HCT116 (cell line): ENCODE data around the gene IL17RB. TPM values are rescaled to one million over a fixed set of nuclear protein-coding genes. Genes with fewer than 3 reads are reported as not detected.

Experiments
- ATAC-seq: fragments of 200-7000 bp; cut with Tn5 transposase; 2 replicates; pipeline ENCODE4 v1.9.1; 2020; ENCODE audit warnings: mild to moderate bottlenecking, moderate library complexity
- BruUV-seq: library from RNA; stranded (reverse); fragments of 400-500 nt; replicated peaks from 2 replicates; lab custom pipeline; 2021; lab: Mats Ljungman, UMichigan
- CTCF ChIA-PET: fragments of 300-600 bp; sonication (Branson Sonifier 250); formaldehyde crosslinking; loops from one replicate; lab custom pipeline; 2021; ENCODE audit warnings: antibody characterized with exemption; lab: Charles Lee
- POLR2A ChIA-PET: fragments of 300-600, 350-600 bp; sonication (Branson Sonifier 250); formaldehyde crosslinking; loops from one replicate; lab custom pipeline; 2021; ENCODE audit warnings: antibody characterized with exemption; lab: Charles Lee
- RAD21 ChIA-PET, 2 experiments: fragments of 300-600 bp; sonication (Branson Sonifier 250); formaldehyde crosslinking; loops; one replicate each; lab custom pipeline; 2023; ENCODE audit warnings: low total read pairs in 2 of 2; ENCODE audit not compliant: uncharacterized antibody in 2 of 2, unreplicated experiment in 2 of 2, low non-redundant PET in 1 of 2; lab: Charles Lee
- DNase-seq: peaks from one replicate; pipeline ENCODE4 v3.0.0-alpha.2; 2010; ENCODE audit warnings: low read depth, low spot score
- H2AFZ ChIP-seq: fragments of 200-600 bp; shearing (Covaris generic), sonication (generic); 2 replicates; pipeline ENCODE4 v1.6.1; 2017; ENCODE audit warnings: low read depth, mixed run types, mixed read lengths, antibody characterized with exemption, low read length; ENCODE audit not compliant: poor library complexity, severe bottlenecking
- H3K27ac ChIP-seq: 2 replicates; pipeline ENCODE4 v1.5.1; 2012; ENCODE audit warnings: low read depth, low read length
- H3K27me3 ChIP-seq: fragments of 200-600 bp; sonication (generic); 2 replicates; pipeline ENCODE4 v1.6.1; 2016; ENCODE audit warnings: mixed run types, low read length, mixed read lengths; ENCODE audit not compliant: insufficient read depth
- H3K36me3 ChIP-seq, 2 experiments: fragments of 200-500 bp in 1 of 2; fragments of 200-600 bp in 1 of 2; sonication (Bioruptor generic) in 1 of 2; sonication (generic) in 1 of 2; 2 replicates each; pipeline versions ENCODE4 v1.5.1 to v1.6.1; 2014 to 2016; ENCODE audit warnings: low read length in 2 of 2, inconsistent platforms in 1 of 2, mixed read lengths in 1 of 2, mixed run types in 1 of 2; ENCODE audit not compliant: insufficient read depth in 2 of 2, control insufficient read depth in 1 of 2
- H3K4me1 ChIP-seq, 2 experiments: fragments of 200-600 bp in 1 of 2; sonication (generic) in 1 of 2; 2 replicates each; pipeline versions ENCODE4 v1.5.1 to v1.6.1; 2012 to 2017; ENCODE audit warnings: low read length in 2 of 2, inconsistent platforms in 1 of 2, mild to moderate bottlenecking in 1 of 2, mixed read lengths in 1 of 2, mixed run types in 1 of 2, moderate library complexity in 1 of 2; ENCODE audit not compliant: insufficient read depth in 2 of 2, control insufficient read depth in 1 of 2
- H3K4me2 ChIP-seq: fragments of 200-600 bp; sonication (generic); 2 replicates; pipeline ENCODE4 v1.6.1; 2017; ENCODE audit warnings: mixed run types, low read length, mixed read lengths
- H3K4me3 ChIP-seq, 2 experiments: fragments of 200-600 bp in 1 of 2; sonication (generic) in 1 of 2; replicated peaks in 1 of 2; 2 replicates each; pipeline ENCODE4 v1.5.1; 2011 to 2016; ENCODE audit warnings: low read length in 2 of 2, control low read depth in 1 of 2, low read depth in 1 of 2, mild to moderate bottlenecking in 1 of 2, mixed read lengths in 1 of 2, mixed run types in 1 of 2
- H3K79me2 ChIP-seq: fragments of 200-600 bp; sonication (generic); 2 replicates; pipeline ENCODE4 v1.6.1; 2017; ENCODE audit warnings: mild to moderate bottlenecking, mixed run types, low read length, moderate library complexity, mixed read lengths; ENCODE audit not compliant: insufficient read depth
- H3K9ac ChIP-seq: fragments of 200-600 bp; sonication (generic); 2 replicates; pipeline ENCODE4 v1.6.1; 2016; ENCODE audit warnings: low read length, mixed read lengths
- H3K9me2 ChIP-seq: fragments of 200-600 bp; sonication (generic), shearing (Covaris generic); 2 replicates; pipeline ENCODE4 v1.6.1; 2017; ENCODE audit warnings: mixed run types, mild to moderate bottlenecking, moderate library complexity; ENCODE audit not compliant: insufficient read depth
- H3K9me3 ChIP-seq, 2 experiments: fragments of 200-500 bp in 1 of 2; fragments of 200-600 bp in 1 of 2; sonication (Bioruptor generic) in 1 of 2; sonication (generic) in 1 of 2; 2 replicates each; pipeline ENCODE4 v1.6.1; 2014 to 2017; ENCODE audit warnings: low read length in 2 of 2, mixed read lengths in 2 of 2, inconsistent platforms in 1 of 2, low read depth in 1 of 2, mild to moderate bottlenecking in 1 of 2, mixed run types in 1 of 2, moderate library complexity in 1 of 2; ENCODE audit not compliant: control insufficient read depth in 1 of 2, insufficient read depth in 1 of 2
- H4K20me1 ChIP-seq: fragments of 200-600 bp; sonication (generic), shearing (Covaris generic); 2 replicates; pipeline ENCODE4 v1.6.1; 2017; ENCODE audit warnings: mixed run types, mild to moderate bottlenecking, moderate library complexity; ENCODE audit not compliant: insufficient read depth
- ATF3 ChIP-seq: IDR thresholded peaks from 2 replicates; pipeline ENCODE4 v1.6.1; 2012
- CBX3 ChIP-seq: IDR thresholded peaks from 2 replicates; pipeline ENCODE4 v1.6.1; 2012; ENCODE audit warnings: low read depth
- ELF1 ChIP-seq: IDR thresholded peaks from 2 replicates; pipeline ENCODE4 v1.6.1; 2012; ENCODE audit warnings: low read depth, borderline replicate concordance
- FOSL1 ChIP-seq: IDR thresholded peaks from 2 replicates; pipeline ENCODE4 v1.6.1; 2012; ENCODE audit warnings: low read depth
- POLR2A ChIP-seq: IDR thresholded peaks from 2 replicates; pipeline ENCODE4 v1.7.0; 2011; ENCODE audit warnings: borderline replicate concordance; ENCODE audit not compliant: insufficient read depth, insufficient read length; ENCODE audit errors: extremely low read depth
- POLR2AphosphoS5 ChIP-seq: IDR thresholded peaks from 2 replicates; pipeline ENCODE4 v1.6.1; 2011; ENCODE audit warnings: mild to moderate bottlenecking, low read depth, low read length, moderate library complexity
- SRF ChIP-seq: IDR thresholded peaks from 2 replicates; pipeline ENCODE4 v1.6.1; 2012; ENCODE audit warnings: low read depth
- TCF7L2 ChIP-seq: IDR thresholded peaks from 2 replicates; pipeline ENCODE4 v1.7.0; 2011; ENCODE audit warnings: borderline replicate concordance, inconsistent platforms; ENCODE audit not compliant: insufficient read depth, insufficient read length; ENCODE audit errors: extremely low read depth
- ZBTB33 ChIP-seq: IDR thresholded peaks from 2 replicates; pipeline ENCODE4 v1.6.1; 2011; ENCODE audit warnings: mild to moderate bottlenecking, low read length, moderate library complexity; ENCODE audit not compliant: insufficient replicate concordance; ENCODE audit errors: extremely low read depth
- intact Hi-C: fragments of 100-400 bp; cut with micrococcal nuclease; formaldehyde crosslinking; loops from 2 replicates; pipeline ENCODE4 v1.10.0; 2022
- total RNA-seq: library from RNA; stranded (reverse); gene quantifications from one replicate; pipeline ENCODE4 v1.2.1, GENCODE V29; 2021; ENCODE audit not compliant: unreplicated experiment

Gene IL17RB
- total RNA-seq, 1 experiment from 2014 or later, result 8.3 TPM

GRCh38 chr3:53850895-53851294 lies 4.5 kb downstream of the IL17RB start:
- Histone ChIP-seq H3K4me3 (no peak overlapping the region), H3K4me2 (no peak overlapping the region), H3K4me1 (peaks cover 6 to 14% of the 10 kb centered on the region in 2 experiments), H4K20me1 (no peaks in the 10 kb centered on the region), H3K27ac (no peak overlapping the region), H3K9ac (no peak overlapping the region), H3K9me3 (no peaks in the 10 kb centered on the region), H3K36me3 (no peaks in the 10 kb centered on the region), H3K9me2 (no peaks in the 10 kb centered on the region), H2AFZ (no peak overlapping the region), H3K79me2 (peaks cover 6% of the 10 kb centered on the region; the same call in 1 of the 2 replicates), H3K27me3 (no peaks in the 10 kb centered on the region)
- no peak for DNase-seq
- ATAC-seq, result no peak
- no TSS peak for BruUV-seq
- TF ChIP-seq TCF7L2 (no peak), ELF1 (no peak), SRF (no peak), CBX3 (no peak), ATF3 (no peak), POLR2AphosphoS5 (no peak), POLR2A (no peak), ZBTB33 (no peak), FOSL1 (no peak)
- ChIA-PET CTCF (no interaction called here), RAD21 (no interaction called here), POLR2A (no interaction called here)
- intact Hi-C loops, result no loop called here
